Measurements from ENCODE around the gene PRKCA. TPM values are rescaled to one million over a fixed set of nuclear protein-coding genes. Genes with fewer than 3 reads are reported as not detected.
"Not testable (repeated sequence)": the region's sequence is repeated elsewhere in the genome, so short reads cannot be mapped to it uniquely, and the experiment has no call there.

The PRKCA gene
- polyA plus RNA-seq, 2 donors: 1.2 to 1.3 TPM

DNA sequence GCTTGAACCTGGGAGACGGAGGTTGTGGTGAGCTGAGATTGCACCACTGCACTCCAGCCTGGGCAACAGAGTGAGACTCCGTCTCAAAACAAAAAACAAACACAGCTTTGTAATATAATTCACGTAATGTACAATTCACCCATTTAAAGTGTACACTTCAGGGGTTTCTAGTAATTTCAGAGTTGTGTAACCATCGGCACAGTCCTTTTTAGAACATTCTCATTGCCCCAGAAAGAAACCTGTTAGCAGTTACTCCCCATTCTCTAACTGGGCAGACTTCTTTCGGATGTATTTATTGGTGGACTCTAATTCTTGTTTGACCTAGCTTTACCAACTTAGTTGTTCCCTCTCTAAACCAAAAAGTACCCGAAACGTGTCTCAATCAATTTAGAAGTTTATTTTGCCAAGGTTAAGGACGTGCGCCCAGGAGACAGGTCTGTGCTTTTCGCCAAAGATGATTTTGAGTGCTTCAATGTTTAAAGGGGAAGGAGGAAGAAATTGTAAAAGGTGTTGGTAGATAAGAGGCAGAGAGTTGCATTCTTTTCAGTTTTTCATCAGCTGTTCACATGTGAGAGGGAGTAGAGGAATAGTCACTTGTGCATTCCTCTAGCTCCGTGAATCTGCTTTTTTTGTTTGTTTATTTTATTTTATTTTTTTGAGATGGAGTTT lies 175.3 kb downstream of the PRKCA start:
- Histone ChIP-seq H3K36me3 (ENCODE audit: control insufficient read depth in 2 of 2, insufficient read depth in 2 of 2, low read length in 1 of 2) (no peaks in the 10 kb centered on the region), H3K9me3 (ENCODE audit: control insufficient read depth in 2 of 2, insufficient read depth in 1 of 2, low read depth in 1 of 2, low read length in 1 of 2) (no peaks in the 10 kb centered on the region), H3K4me3 (ENCODE audit: low read depth in 1 of 2, low read length in 2 of 2) (no peak overlapping the region), H3K4me1 (ENCODE audit: control insufficient read depth in 2 of 2, insufficient read depth in 2 of 2, low read length in 1 of 2) (peaks cover 0 to 2% of the 10 kb centered on the region in 2 donors), H3K27ac (ENCODE audit: low read depth in 2 of 2, low read length in 1 of 2) (no peak overlapping the region), H3K27me3 (ENCODE audit: control insufficient read depth in 1 of 2, insufficient read depth in 2 of 2, low read length in 2 of 2) (no peaks in the 10 kb centered on the region)
- 91 to 92% methylated on average over 11 of the region's 11 CpGs for WGBS, 2 donors

DNA sequence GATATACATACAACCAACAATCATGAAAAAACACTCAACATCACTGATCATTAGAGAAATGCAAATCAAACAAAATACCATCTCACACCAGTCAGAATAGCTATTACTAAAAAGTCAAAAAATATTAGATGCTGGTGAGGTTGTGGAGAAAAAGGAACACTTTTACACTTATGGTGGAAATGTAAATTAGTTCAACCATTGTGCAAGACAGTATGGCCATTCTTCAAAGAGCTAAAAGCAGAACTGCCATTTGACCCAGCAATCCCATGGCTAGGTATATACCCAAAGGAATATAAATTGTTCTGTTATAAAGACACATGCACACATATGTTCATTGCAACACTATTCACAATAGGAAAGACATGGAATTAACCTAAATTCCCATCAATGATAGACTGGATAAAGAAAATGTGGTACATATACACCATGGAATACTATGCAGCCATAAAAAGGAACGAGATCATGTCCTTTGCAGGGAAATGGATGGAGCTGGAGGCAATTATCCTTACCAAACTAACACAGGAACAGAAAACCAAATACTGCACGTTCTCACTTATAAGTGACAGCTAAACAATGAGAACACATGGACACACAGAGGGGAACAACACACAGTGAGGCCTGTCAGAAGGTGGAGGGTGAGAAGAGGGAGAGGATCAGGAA lies 176.9 kb downstream of the PRKCA start:
- H3K4me1 ChIP-seq (ENCODE audit: control insufficient read depth in 2 of 2, insufficient read depth in 2 of 2, low read length in 1 of 2); H3K27me3 ChIP-seq (ENCODE audit: control insufficient read depth in 1 of 2, insufficient read depth in 2 of 2, low read length in 2 of 2); H3K4me3 ChIP-seq (ENCODE audit: low read depth in 1 of 2, low read length in 2 of 2); H3K36me3 ChIP-seq (ENCODE audit: control insufficient read depth in 2 of 2, insufficient read depth in 2 of 2, low read length in 1 of 2); H3K27ac ChIP-seq (ENCODE audit: low read depth in 2 of 2, low read length in 1 of 2); H3K9me3 ChIP-seq (ENCODE audit: control insufficient read depth in 2 of 2, insufficient read depth in 1 of 2, low read depth in 1 of 2, low read length in 1 of 2): not testable (repeated sequence)
- WGBS, 2 donors: 87 to 89% methylated on average over 2 of the region's 2 CpGs

GRCh38 chr17:66480243-66480642 lies 177.8 kb downstream of the PRKCA start:
- H3K4me3 ChIP-seq (ENCODE audit: low read depth in 1 of 2, low read length in 2 of 2): no peak overlapping the region
- H3K9me3 ChIP-seq (ENCODE audit: control insufficient read depth in 2 of 2, insufficient read depth in 1 of 2, low read depth in 1 of 2, low read length in 1 of 2): no peaks in the 10 kb centered on the region
- H3K27ac ChIP-seq (ENCODE audit: low read depth in 2 of 2, low read length in 1 of 2): no peak overlapping the region
- H3K4me1 ChIP-seq (ENCODE audit: control insufficient read depth in 2 of 2, insufficient read depth in 2 of 2, low read length in 1 of 2): peaks cover 0 to 2% of the 10 kb centered on the region in 2 donors
- H3K27me3 ChIP-seq (ENCODE audit: control insufficient read depth in 1 of 2, insufficient read depth in 2 of 2, low read length in 2 of 2): no peaks in the 10 kb centered on the region
- 80 to 81% methylated on average over 5 of the region's 5 CpGs for WGBS, 2 donors
- no peaks in the 10 kb centered on the region for H3K36me3 ChIP-seq (ENCODE audit: control insufficient read depth in 2 of 2, insufficient read depth in 2 of 2, low read length in 1 of 2)

DNA sequence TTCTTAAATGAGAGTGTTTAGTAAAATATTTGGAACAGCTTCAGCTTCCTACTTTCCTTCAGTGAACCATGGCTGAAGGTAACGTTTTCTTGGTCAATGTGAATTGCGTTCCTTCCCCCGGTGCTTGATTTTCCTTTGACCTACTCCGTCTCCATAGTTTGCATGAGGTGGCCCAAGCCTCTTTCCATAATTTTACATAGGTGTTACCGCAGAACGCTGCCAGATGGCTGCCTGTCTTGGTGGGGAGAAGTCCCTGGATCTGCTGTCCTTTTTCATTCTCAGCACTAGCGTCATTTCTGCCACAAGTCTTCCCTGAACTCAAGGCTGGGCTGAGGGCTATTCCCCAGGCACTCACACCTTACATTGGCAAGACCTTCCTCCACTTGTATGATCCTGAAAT lies 178.4 kb downstream of the PRKCA start:
- Histone ChIP-seq H3K9me3 (ENCODE audit: control insufficient read depth in 2 of 2, insufficient read depth in 1 of 2, low read depth in 1 of 2, low read length in 1 of 2) (no peaks in the 10 kb centered on the region), H3K36me3 (ENCODE audit: control insufficient read depth in 2 of 2, insufficient read depth in 2 of 2, low read length in 1 of 2) (no peaks in the 10 kb centered on the region), H3K27ac (ENCODE audit: low read depth in 2 of 2, low read length in 1 of 2) (no peak overlapping the region), H3K4me3 (ENCODE audit: low read depth in 1 of 2, low read length in 2 of 2) (no peak overlapping the region), H3K27me3 (ENCODE audit: control insufficient read depth in 1 of 2, insufficient read depth in 2 of 2, low read length in 2 of 2) (no peaks in the 10 kb centered on the region), H3K4me1 (ENCODE audit: control insufficient read depth in 2 of 2, insufficient read depth in 2 of 2, low read length in 1 of 2) (peaks cover 0 to 2% of the 10 kb centered on the region in 2 donors)
- 94 to 96% methylated on average over 7 of the region's 7 CpGs for WGBS, 2 donors

- H3K4me3 ChIP-seq (ENCODE audit: low read depth in 1 of 2, low read length in 2 of 2): no peak overlapping the region
- H3K27ac ChIP-seq (ENCODE audit: low read depth in 2 of 2, low read length in 1 of 2): no peak overlapping the region
- H3K27me3 ChIP-seq (ENCODE audit: control insufficient read depth in 1 of 2, insufficient read depth in 2 of 2, low read length in 2 of 2): no peaks in the 10 kb centered on the region
- no peaks in the 10 kb centered on the region for H3K36me3 ChIP-seq (ENCODE audit: control insufficient read depth in 2 of 2, insufficient read depth in 2 of 2, low read length in 1 of 2)
- H3K9me3 ChIP-seq (ENCODE audit: control insufficient read depth in 2 of 2, insufficient read depth in 1 of 2, low read depth in 1 of 2, low read length in 1 of 2): no peaks in the 10 kb centered on the region
- H3K4me1 ChIP-seq (ENCODE audit: control insufficient read depth in 2 of 2, insufficient read depth in 2 of 2, low read length in 1 of 2): peaks cover 0 to 2% of the 10 kb centered on the region in 2 donors
- WGBS, 2 donors: 86 to 89% methylated on average over 8 of the region's 8 CpGs
Measured at GRCh38 chr17:66481271-66481670, 178.9 kb downstream of the PRKCA start.

DNA sequence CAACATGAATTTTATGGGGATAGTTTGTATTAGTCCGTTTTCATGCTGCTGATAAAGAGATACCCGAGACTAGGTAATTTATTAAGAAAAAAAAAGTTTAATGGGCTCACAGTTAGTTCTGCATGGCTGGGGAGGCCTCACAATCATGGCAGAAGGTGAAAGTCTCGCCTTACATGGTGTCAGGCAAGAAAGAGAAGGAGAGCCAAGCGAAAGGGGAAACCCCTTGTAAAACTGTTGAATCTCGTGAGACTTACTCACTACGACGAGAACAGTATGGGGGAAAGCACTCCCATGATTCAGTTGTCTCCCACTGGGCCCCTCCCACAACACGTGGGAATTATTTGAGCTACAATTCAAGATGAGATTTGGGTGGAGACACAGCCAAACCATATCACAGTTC lies 181.5 kb downstream of the PRKCA start:
- H3K36me3 ChIP-seq (ENCODE audit: control insufficient read depth in 2 of 2, insufficient read depth in 2 of 2, low read length in 1 of 2): no peaks in the 10 kb centered on the region
- H3K4me1 ChIP-seq (ENCODE audit: control insufficient read depth in 2 of 2, insufficient read depth in 2 of 2, low read length in 1 of 2): peaks cover 0 to 2% of the 10 kb centered on the region in 2 donors
- H3K27me3 ChIP-seq (ENCODE audit: control insufficient read depth in 1 of 2, insufficient read depth in 2 of 2, low read length in 2 of 2): no peaks in the 10 kb centered on the region
- H3K4me3 ChIP-seq (ENCODE audit: low read depth in 1 of 2, low read length in 2 of 2): no peak overlapping the region
- 87 to 89% methylated on average over 8 of the region's 8 CpGs for WGBS, 2 donors
- no peak overlapping the region for H3K27ac ChIP-seq (ENCODE audit: low read depth in 2 of 2, low read length in 1 of 2)
- H3K9me3 ChIP-seq (ENCODE audit: control insufficient read depth in 2 of 2, insufficient read depth in 1 of 2, low read depth in 1 of 2, low read length in 1 of 2): no peaks in the 10 kb centered on the region

- peaks cover 0 to 2% of the 10 kb centered on the region in 2 donors for H3K4me1 ChIP-seq (ENCODE audit: control insufficient read depth in 2 of 2, insufficient read depth in 2 of 2, low read length in 1 of 2)
- no peaks in the 10 kb centered on the region for H3K36me3 ChIP-seq (ENCODE audit: control insufficient read depth in 2 of 2, insufficient read depth in 2 of 2, low read length in 1 of 2)
- 78 to 79% methylated on average over 9 of the region's 9 CpGs for WGBS, 2 donors
- no peak overlapping the region for H3K4me3 ChIP-seq (ENCODE audit: low read depth in 1 of 2, low read length in 2 of 2)
- no peaks in the 10 kb centered on the region for H3K9me3 ChIP-seq (ENCODE audit: control insufficient read depth in 2 of 2, insufficient read depth in 1 of 2, low read depth in 1 of 2, low read length in 1 of 2)
- no peaks in the 10 kb centered on the region for H3K27me3 ChIP-seq (ENCODE audit: control insufficient read depth in 1 of 2, insufficient read depth in 2 of 2, low read length in 2 of 2)
- no peak overlapping the region for H3K27ac ChIP-seq (ENCODE audit: low read depth in 2 of 2, low read length in 1 of 2)
Measured at GRCh38 chr17:66485309-66485947, 183.0 kb downstream of the PRKCA start.

- Histone ChIP-seq H3K9me3 (ENCODE audit: control insufficient read depth in 2 of 2, insufficient read depth in 1 of 2, low read depth in 1 of 2, low read length in 1 of 2) (no peaks in the 10 kb centered on the region), H3K4me1 (ENCODE audit: control insufficient read depth in 2 of 2, insufficient read depth in 2 of 2, low read length in 1 of 2) (no peaks in the 10 kb centered on the region), H3K36me3 (ENCODE audit: control insufficient read depth in 2 of 2, insufficient read depth in 2 of 2, low read length in 1 of 2) (no peaks in the 10 kb centered on the region), H3K27ac (ENCODE audit: low read depth in 2 of 2, low read length in 1 of 2) (no peak overlapping the region), H3K27me3 (ENCODE audit: control insufficient read depth in 1 of 2, insufficient read depth in 2 of 2, low read length in 2 of 2) (no peaks in the 10 kb centered on the region), H3K4me3 (ENCODE audit: low read depth in 1 of 2, low read length in 2 of 2) (no peak overlapping the region)
- 98 to 99% methylated on average over 3 of the region's 3 CpGs for WGBS, 2 donors
Measured at GRCh38 chr17:66487121-66487520, 184.7 kb downstream of the PRKCA start.

GRCh38 chr17:66487981-66488468 lies 185.6 kb downstream of the PRKCA start:
- Histone ChIP-seq H3K36me3 (ENCODE audit: control insufficient read depth in 2 of 2, insufficient read depth in 2 of 2, low read length in 1 of 2) (no peaks in the 10 kb centered on the region), H3K27ac (ENCODE audit: low read depth in 2 of 2, low read length in 1 of 2) (no peak overlapping the region), H3K4me3 (ENCODE audit: low read depth in 1 of 2, low read length in 2 of 2) (no peak overlapping the region), H3K27me3 (ENCODE audit: control insufficient read depth in 1 of 2, insufficient read depth in 2 of 2, low read length in 2 of 2) (no peaks in the 10 kb centered on the region), H3K9me3 (ENCODE audit: control insufficient read depth in 2 of 2, insufficient read depth in 1 of 2, low read depth in 1 of 2, low read length in 1 of 2) (no peaks in the 10 kb centered on the region), H3K4me1 (ENCODE audit: control insufficient read depth in 2 of 2, insufficient read depth in 2 of 2, low read length in 1 of 2) (no peaks in the 10 kb centered on the region)
- WGBS, 2 donors: 66 to 89% methylated on average over 5 of the region's 5 CpGs
